ENCODE results near the gene IL1RN.

Gene IL1RN

GRCh38 chr2:113104054-113104611 is 23.3 kb upstream of the IL1RN start:
- peak; percentile 20 to 43 for DNase-seq

DNA sequence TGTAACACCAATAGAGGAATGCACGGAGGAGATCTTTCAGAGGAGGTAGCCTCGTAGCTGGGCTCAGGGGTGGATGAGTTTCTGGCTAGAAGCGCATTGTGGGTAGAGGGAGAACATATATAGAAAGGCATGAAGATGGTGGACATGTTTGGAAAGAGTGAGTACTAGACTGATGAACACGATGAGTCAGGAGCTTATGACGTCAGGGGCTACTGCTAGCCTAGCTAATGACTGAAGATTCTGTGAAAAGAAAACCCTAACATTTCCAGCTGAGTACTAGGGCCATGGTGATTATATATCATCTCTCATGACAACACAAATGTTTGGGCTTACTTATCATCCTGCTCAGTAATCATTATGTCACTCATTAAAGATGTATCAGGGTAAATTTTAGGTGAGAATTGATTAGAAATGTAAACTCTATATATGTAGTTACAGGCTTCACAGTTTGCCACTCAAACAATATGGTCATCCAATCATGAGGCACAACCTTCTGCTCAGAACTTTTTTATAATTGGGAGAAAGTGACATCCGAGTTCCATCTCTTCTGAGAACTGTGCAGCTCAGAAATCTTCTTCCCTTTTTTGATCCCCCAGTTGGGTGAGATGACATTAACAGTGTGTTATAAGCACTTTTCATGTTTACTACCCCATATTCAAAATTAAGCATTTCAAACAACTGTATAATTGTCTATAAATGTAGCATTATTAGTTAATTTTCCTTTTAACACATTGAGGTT is 22.2 kb upstream of the IL1RN start:
- peak; percentile 39 to 57 for DNase-seq

DNA sequence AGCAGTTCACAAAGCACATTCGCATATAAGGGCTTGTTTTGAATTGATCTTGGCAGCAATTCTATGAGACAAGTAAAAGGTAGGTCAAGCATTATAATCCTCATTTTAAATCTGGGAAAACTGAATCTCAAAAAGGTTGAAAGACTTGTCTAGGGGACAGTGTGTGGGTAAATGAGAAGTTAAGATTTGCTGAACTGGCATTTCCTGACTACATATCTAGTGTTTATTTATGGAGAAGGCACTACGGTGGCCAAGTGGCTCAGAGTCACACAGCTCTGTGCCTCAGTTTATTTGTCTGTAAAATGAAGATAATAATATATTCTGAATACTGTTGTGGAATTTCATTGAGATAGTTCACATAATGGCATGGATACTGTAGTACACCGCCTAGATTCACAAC is 16.3 kb upstream of the IL1RN start:
- no peak for DNase-seq

GRCh38 chr2:113111823-113112287 is 15.5 kb upstream of the IL1RN start:
- no peak for DNase-seq

DNA sequence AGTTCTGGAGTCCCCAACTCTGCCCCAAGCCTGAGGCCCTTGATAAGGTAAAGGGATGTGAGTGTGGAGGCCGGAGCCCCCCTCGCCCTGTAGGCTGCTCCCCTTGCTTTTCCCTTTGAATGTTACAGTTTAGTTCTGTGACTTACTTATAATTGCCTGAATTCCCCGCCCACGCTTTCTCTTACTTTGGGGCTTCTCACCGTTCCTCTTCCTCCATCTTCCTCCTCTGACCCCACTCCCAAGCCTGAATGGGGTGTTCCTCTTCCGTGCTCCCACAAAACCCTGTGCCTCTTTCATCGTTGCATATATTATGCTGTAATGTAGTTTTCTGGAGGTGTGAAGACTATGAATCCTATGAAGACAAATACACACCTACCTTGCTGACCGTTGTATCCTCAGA is 15.0 kb upstream of the IL1RN start:
- DNase-seq = no peak

- no peak for DNase-seq
Measured at GRCh38 chr2:113112871-113113270, 14.5 kb upstream of the IL1RN start.

- DNase-seq = no peak
Measured at GRCh38 chr2:113113807-113114206, 13.6 kb upstream of the IL1RN start.

- no peak for DNase-seq
Measured at GRCh38 chr2:113114224-113114945, 13.0 kb upstream of the IL1RN start.

DNA sequence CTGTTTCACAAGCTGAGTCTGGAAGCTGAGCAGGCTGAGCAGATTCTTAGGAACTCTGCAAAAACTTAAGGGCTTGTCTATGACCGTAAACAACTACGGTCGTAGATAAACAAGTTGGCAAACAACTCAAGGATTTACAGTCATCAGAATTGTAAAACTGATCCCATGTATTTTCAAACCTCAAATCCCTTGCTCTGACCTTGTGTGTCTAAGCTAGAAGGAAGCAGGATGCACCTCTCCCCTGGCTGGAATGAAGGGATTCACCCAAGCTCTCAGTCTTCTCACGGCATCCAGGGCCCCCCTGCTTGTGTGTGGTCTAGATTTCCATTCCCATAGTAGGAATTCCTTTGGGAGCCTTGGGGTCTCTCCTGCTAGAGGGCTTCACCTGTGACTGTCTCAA is 12.4 kb upstream of the IL1RN start:
- DNase-seq = no peak

- peak in 1 of 2 donors; percentile 21 for DNase-seq
Measured at GRCh38 chr2:113116100-113116958, 11.1 kb upstream of the IL1RN start.

DNA sequence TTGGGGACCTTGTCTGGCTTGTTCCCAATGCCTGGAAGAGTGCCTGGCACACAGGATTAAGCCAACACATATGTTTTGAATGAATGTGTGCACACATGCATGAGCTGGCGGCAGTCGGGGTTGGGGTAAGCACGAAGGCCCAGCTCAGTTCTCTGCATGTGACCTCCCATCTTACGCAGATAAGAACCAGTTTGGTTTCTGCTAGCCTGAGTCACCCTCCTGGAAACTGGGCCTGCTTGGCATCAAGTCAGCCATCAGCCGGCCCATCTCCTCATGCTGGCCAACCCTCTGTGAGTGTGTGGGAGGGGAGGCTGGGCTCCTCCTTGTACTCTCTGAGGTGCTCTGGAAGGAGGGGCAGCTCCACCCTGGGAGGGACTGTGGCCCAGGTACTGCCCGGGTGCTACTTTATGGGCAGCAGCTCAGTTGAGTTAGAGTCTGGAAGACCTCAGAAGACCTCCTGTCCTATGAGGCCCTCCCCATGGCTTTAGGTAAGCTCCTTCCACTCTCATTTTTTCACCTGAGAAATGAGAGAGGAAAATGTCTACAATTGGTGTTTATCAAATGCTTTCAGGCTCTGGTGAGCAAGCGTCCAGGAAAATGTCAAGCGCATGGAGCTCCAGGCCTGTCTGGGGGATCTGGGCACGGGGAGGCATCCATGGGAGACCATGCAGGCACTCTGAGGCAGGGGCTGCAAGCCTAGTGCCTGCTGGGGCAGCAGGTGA is 9.7 kb upstream of the IL1RN start:
- peak in 1 of 2 donors; percentile 58 for DNase-seq

DNA sequence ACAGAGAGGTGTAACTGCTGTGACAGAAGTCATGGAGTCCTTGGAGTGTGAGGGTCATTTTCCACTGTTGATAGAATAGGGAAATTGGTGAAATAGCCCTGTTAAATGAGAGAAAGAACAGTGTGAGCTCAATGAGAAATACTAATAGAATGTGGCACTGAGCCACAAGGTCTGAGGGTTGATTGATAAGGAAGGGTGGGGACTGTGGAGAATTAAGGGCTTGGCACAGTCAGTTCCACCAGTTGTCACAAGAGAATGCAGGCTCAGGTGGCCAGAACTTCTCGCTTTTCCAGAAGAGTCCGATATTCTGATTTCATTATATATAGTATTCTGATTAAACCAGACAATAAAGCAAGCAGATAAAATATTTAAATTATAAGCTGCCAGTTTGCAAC is 9.1 kb upstream of the IL1RN start:
- no peak for DNase-seq

- DNase-seq = no peak
Measured at GRCh38 chr2:113119111-113119510, 8.3 kb upstream of the IL1RN start.

DNA sequence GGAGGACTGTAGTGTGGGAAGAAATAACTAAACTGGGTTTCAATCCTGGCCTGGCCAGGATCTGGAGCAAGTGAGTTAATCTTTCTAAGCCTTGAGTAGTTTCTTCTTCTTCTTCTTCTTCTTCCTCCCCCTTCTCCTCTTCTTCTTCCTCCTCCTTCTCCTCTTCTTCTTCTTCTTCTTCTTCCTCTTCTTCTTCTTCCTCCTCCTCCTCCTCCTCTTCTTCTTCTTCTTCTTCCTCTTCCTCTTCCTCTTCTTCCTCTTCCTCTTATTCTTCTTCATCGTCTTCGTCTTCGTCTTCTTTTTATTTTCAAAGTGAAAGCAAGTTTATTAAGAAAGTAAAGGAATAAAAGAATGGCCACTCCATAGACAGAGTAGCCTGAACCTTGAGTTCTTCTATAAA is 6.5 kb upstream of the IL1RN start:
- no peak for DNase-seq

DNA sequence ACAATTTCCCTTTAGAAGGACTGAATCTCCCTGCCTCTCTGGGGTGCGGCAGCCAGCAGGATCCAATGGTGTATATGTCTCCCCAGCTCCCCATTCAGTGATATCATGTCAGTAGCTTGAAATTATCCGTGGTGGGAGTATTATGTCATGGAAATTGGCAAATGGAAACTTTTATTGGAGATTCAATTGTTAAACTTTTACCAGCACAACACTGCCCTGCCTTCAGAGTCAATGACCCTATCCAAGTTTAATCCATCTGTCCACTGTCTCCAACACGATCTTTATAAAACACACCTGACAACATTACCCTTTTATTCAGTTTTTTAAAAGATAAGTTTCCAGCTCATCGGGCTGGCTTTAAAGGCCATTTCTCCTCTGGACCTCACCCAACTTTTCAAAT is 5.0 kb upstream of the IL1RN start:
- no peak for DNase-seq

GRCh38 chr2:113123726-113124125 is 3.7 kb upstream of the IL1RN start:
- no peak for DNase-seq

- DNase-seq = no peak
Measured at GRCh38 chr2:113124181-113124961, 3.0 kb upstream of the IL1RN start.

DNA sequence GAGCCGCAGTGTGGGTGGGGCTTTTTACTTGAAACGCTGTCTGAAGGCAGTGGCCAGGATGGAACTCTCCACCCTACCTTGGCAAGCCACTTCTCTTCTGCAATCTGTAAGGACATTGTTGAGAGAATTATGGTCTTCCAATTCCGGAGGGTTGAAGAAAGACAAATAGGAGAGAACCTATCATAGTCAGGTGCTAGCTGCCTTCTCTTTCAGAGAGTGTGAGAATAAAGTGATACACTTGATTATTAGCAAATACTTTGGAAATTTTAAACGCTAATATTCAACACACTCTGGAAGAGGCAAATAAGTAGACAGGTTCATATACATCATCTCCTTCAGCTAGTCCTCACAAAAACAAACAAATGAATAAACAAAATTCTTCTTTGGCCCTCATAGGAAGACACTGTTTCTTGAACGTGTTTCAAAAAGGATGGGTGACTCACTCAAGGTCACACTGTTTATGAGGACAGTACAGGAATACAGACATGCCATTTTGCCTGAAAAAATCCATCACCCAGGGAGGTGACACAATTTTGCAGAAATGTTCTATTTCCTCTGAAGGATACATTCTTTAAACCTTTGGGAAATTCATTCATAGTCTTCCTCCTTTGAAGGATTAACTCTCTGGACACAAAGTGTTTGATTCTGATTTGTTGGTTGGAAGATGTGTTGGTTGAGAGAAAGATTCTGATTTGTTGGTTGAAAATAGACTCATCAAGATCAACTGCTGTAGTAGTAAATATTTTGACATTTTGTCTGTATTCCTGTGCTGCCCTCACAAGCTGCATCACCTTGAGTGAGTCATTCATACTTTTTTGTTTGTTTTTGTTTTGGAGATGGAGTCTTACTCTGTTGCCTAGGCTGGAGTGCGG is 2.2 kb upstream of the IL1RN start:
- DNase-seq = no peak

DNA sequence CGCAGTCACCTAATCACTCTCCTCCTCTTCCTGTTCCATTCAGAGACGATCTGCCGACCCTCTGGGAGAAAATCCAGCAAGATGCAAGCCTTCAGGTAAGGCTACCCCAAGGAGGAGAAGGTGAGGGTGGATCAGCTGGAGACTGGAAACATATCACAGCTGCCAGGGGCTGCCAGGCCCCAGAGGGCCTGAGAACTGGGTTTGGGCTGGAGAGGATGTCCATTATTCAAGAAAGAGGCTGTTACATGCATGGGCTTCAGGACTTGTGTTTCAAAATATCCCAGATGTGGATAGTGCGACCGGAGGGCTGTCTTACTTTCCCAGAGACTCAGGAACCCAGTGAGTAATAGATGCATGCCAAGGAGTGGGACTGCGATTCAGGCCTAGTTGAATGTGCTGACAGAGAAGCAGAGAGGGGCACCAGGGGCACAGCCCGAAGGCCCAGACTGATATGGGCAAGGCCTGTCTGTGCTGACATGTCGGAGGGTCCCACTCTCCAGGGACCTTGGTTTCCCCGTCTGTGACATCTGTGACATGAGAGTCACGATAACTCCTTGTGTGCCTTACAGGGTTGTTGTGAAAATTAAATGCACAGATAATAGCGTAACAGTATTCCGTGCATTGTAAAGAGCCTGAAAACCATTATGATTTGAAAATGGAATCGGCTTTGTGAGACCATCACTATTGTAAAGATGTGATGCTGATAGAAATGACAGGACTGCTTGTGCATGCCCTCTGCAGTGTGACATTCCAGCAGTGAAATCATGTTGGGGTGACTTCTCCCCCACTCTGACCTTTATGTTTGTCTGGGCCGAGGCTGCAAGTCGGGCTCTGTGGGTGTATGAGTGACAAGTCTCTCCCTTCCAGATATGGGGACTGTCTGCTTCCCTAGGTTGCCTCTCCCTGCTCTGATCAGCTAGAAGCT is 510 bp downstream of the IL1RN start:
- no peak for DNase-seq

All from stimulated activated CD4-positive, alpha-beta T cell treated with anti-CD3 and anti-CD28 coated beads, Interleukin-2, amount 100 ng/mL, for 24 hours (primary cell).